Fibroblast of the aortic adventitia (primary cell): ENCODE data around the gene SLC18B1. TPM values are rescaled to one million over a fixed set of nuclear protein-coding genes. Genes with fewer than 3 reads are reported as not detected.

Source experiments
- DNase-seq: peaks from one replicate; pipeline ENCODE4 v3.0.0-alpha.2; 2010; ENCODE audit warnings: low read depth
- H3K4me3 ChIP-seq: 2 replicates; pipeline ENCODE4 v1.5.1; 2011; ENCODE audit warnings: low read depth, mild to moderate bottlenecking, control low read depth, low read length, moderate library complexity
- CTCF ChIP-seq: IDR thresholded peaks from 2 replicates; pipeline ENCODE4 v1.5.1; 2011; ENCODE audit warnings: mild to moderate bottlenecking, low read length, control low read depth, inconsistent platforms; ENCODE audit not compliant: insufficient read depth
- total RNA-seq: library from RNA; depleted of rRNA; stranded (reverse); fragments of >200 nt; gene quantifications from 2 replicates; pipeline ENCODE4 v1.2.3, GENCODE V29; 2012; ENCODE audit warnings: low replicate concordance

The SLC18B1 gene
- total RNA-seq, 1 donor, result 17.8 TPM

GRCh38 chr6:132748446-132748845 is 50.0 kb downstream of the SLC18B1 start:
- DNase-seq, result no peak
- no peak overlapping the region for H3K4me3 ChIP-seq
- TF ChIP-seq CTCF, result no peak

DNA sequence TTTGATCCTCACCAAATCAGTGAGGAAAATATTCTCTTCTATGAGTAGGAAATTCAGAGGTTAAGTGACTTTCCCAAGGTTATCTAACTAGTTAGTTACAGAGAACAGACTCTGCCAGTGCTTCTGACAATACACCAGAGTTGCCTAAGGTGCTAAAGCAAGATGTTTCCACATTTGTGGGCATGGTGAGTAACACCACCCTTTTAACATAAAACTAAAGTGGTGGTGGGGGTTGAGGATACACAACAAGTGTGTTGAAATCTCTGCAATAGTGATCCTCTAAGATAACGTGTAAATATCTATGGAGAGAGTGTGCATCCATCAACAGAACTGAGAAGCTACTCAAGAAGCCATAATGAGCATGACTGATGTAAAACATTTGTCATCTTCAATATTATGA is 52.4 kb downstream of the SLC18B1 start:
- H3K4me3 ChIP-seq, result no peak overlapping the region
- TF ChIP-seq CTCF, result no peak
- no peak for DNase-seq

DNA sequence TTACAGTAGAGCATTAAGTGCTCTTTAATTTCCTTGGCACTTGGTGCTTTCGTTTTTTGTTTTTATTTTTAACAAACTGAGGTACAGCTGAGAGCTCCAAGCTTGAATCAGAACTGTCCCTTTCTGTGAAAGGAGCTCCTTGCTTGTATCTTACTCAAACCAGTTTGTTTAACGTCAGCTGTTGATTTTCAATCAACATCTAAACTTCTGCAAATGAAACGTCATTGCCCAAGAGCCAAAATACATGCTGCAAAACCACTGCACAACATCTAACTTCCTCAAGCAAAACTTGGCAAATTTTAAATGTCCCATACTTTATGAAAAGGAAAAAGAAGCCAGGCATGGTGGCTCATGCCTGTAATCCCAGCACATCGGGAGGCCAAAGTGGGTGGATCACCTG is 55.9 kb downstream of the SLC18B1 start:
- DNase-seq, result no peak
- no peak for TF ChIP-seq CTCF
- H3K4me3 ChIP-seq, result no peak overlapping the region

DNA sequence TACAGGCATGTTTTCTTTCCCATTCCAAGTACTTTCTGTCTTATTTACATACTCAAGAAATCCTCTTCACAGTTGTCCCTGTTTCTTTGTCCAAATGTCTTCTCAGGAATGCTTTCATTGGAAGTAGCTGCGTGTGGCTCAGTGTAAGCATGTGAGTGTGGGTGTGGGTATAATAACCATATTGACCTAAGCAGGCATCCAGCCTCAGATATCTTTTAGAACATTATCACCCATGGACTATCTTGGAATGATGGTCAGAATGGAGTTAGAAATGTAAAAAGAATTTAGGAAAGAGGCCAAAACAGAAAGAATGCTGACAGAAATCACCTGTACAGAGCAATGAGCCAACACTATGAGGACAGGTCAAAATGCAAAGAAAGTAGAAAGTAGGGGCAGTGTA is 57.2 kb downstream of the SLC18B1 start:
- no peak for DNase-seq

DNA sequence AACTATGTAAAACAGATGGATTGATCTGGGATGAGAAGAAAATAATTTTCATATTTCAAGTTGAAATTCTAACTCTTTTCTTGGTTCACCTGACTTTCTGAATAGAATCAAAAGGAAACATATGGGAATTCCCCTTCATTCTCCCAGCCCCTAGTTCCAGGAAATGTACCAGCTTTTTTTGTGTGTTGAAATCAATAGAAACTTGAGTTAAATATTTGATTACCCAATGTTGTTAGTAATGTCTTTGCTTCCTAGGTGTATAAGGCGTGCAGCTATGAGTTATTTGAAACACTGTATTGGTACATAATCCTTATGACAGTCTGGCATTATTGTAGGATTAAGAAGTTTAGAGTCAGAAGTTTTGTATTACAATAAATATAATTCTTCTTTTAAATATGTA is 62.2 kb downstream of the SLC18B1 start:
- DNase-seq, result no peak
- TF ChIP-seq CTCF, result no peak
- no peak overlapping the region for H3K4me3 ChIP-seq

More for the DNA sequence above, 57.2 kb downstream of the SLC18B1 start:
- H3K4me3 ChIP-seq, result no peak overlapping the region
- no peak for TF ChIP-seq CTCF

DNA sequence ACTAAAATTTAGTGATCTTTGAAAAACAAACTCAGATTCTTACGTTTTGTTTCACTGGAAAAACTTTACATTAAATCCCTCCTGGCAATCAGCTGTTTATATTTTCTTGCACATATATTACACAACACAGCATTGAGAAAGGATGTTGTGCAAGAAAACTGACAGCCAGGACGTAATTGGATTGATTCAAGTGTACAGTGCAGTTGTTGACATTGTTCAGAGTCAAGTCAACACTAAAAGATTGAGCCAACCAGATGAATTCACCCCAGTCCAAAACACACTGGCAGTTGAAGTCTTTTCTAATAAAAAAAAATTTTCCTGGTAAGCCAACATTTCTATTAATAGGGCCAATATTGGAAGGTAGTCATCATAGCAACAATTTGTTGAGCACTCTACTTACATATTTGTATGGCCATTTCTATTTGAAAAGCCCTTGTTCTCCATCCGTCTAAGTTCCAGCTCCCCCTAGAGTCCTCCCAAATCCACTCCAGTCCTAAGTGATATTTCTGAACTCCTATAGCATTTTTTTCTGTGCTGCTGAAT is 63.7 kb downstream of the SLC18B1 start:
- DNase-seq, result peak; percentile 25
- TF ChIP-seq CTCF, result peak; percentile 33
- no peak overlapping the region for H3K4me3 ChIP-seq

- no peak overlapping the region for H3K4me3 ChIP-seq
- TF ChIP-seq CTCF, result no peak
- no peak for DNase-seq
These were observed 64.6 kb downstream of the SLC18B1 start for GRCh38 chr6:132733814-132734213.
